CD4-positive, alpha-beta T cell (primary cell): Measurements from ENCODE around the gene UGGT2. TPM values are rescaled to one million over a fixed set of nuclear protein-coding genes. Genes with fewer than 3 reads are reported as not detected.

Source experiments
- ATAC-seq: fragments of 200-7000 bp; cut with Tn5 transposase; one replicate; pipeline ENCODE4 v1.10.0; 2022; ENCODE audit warnings: mild to moderate bottlenecking; ENCODE audit not compliant: poor library complexity
- CTCF ChIA-PET: fragments of 350-600 bp; sonication (Branson Sonifier 250); formaldehyde crosslinking; loops from one replicate; lab custom pipeline; 2021; ENCODE audit warnings: antibody characterized with exemption, inconsistent platforms; lab: Charles Lee
- POLR2A ChIA-PET: fragments of 350-600 bp; sonication (Branson Sonifier 250); formaldehyde crosslinking; loops from one replicate; lab custom pipeline; 2021; ENCODE audit warnings: antibody characterized with exemption, inconsistent platforms; lab: Charles Lee
- DNase-seq, 14 experiments: peaks; one replicate each; pipeline ENCODE4 v3.0.0-alpha.2; 2013 to 2020; ENCODE audit warnings: mixed read lengths in 2 of 14
- H3K27ac ChIP-seq, 2 donors: one replicate each; pipeline versions ENCODE4 v1.5.1 to v1.7.0; 2013; ENCODE audit warnings: low read length in 2 of 2, low read depth in 1 of 2, mild to moderate bottlenecking in 1 of 2
- H3K27me3 ChIP-seq, 2 experiments: 1 replicate in 1 of 2; 2 replicates in 1 of 2; pipeline versions ENCODE4 v1.6.1 to v1.7.0; 2013; ENCODE audit warnings: low read length in 2 of 2, control low read depth in 1 of 2, mild to moderate bottlenecking in 1 of 2, moderate library complexity in 1 of 2; ENCODE audit not compliant: insufficient read depth in 2 of 2, control insufficient read depth in 1 of 2
- H3K36me3 ChIP-seq: one replicate; pipeline ENCODE4 v1.6.1; 2013; ENCODE audit warnings: low read length, control low read depth; ENCODE audit not compliant: insufficient read depth
- H3K4me1 ChIP-seq: one replicate; pipeline ENCODE4 v1.6.1; 2013; ENCODE audit warnings: low read length, control low read depth; ENCODE audit not compliant: insufficient read depth
- H3K4me3 ChIP-seq: one replicate; pipeline ENCODE4 v1.5.1; 2013; ENCODE audit warnings: mild to moderate bottlenecking, low read length, moderate library complexity
- H3K9me3 ChIP-seq, 2 experiments: 1 replicate in 1 of 2; 2 replicates in 1 of 2; pipeline versions ENCODE4 v1.6.1 to v1.7.0; 2013; ENCODE audit warnings: low read length in 2 of 2, mild to moderate bottlenecking in 2 of 2, control low read depth in 1 of 2, moderate library complexity in 1 of 2; ENCODE audit not compliant: control insufficient read depth in 1 of 2, insufficient read depth in 1 of 2
- H3K27ac Mint-ChIP-seq: one replicate; pipeline ENCODE4 v1.8.0; 2020; ENCODE audit warnings: mixed read lengths
- H3K27me3 Mint-ChIP-seq: one replicate; pipeline ENCODE4 v1.8.0; 2021; ENCODE audit warnings: mixed read lengths
- H3K36me3 Mint-ChIP-seq: one replicate; pipeline ENCODE4 v1.8.0; 2021; ENCODE audit warnings: low read depth, mixed read lengths
- H3K4me1 Mint-ChIP-seq: one replicate; pipeline ENCODE4 v1.8.0; 2021; ENCODE audit warnings: low read depth, mixed read lengths
- H3K4me3 Mint-ChIP-seq: one replicate; pipeline ENCODE4 v1.8.0; 2020; ENCODE audit warnings: mild to moderate bottlenecking, mixed read lengths
- H3K9me3 Mint-ChIP-seq: one replicate; pipeline ENCODE4 v1.8.0; 2020; ENCODE audit warnings: mixed read lengths
- CTCF ChIP-seq: fragments of 200-600 bp; IDR thresholded peaks from one replicate; pipeline ENCODE4 v1.8.0; 2022; ENCODE audit warnings: antibody characterized with exemption, mild to moderate bottlenecking
- intact Hi-C, 2 experiments: fragments of 100-400 bp; cut with DNase I in 1 of 2; cut with micrococcal nuclease in 1 of 2; formaldehyde crosslinking; loops; one replicate each; pipeline versions ENCODE4 v1.15.1 to v1.9.0; 2023 to 2025; cut with DNase I, micrococcal nuclease
- total RNA-seq, 174 experiments: library from RNA in 2 of 174; stranded (reverse) in 2 of 174; gene quantifications; one replicate each; pipeline ENCODE4 v1.2.3 and lab custom pipeline; 2021 to 2026

UGGT2 gene
- total RNA-seq, 2 experiments from 2014 or later = 0.38 TPM; not detected in 1

DNA sequence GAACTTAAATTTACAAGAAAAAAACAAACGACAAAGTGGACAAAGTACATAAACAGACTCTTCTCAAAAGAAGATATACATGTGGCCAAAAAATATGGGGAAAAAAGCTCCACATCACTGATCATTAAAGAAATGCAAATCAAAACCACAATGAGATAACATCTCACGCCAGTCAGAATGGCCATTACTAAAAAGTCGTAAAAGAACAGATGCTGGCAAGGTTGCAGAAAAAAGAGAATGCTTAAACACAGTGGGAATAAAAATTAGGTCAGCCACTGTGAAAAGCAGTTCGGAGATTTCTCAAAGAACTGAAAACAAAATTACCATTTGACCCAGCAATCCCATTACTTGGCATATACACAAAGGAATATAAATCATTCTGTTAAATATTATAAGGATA is 132.7 kb downstream of the UGGT2 start:
- no peaks in the 10 kb centered on the region for H3K4me1 ChIP-seq

DNA sequence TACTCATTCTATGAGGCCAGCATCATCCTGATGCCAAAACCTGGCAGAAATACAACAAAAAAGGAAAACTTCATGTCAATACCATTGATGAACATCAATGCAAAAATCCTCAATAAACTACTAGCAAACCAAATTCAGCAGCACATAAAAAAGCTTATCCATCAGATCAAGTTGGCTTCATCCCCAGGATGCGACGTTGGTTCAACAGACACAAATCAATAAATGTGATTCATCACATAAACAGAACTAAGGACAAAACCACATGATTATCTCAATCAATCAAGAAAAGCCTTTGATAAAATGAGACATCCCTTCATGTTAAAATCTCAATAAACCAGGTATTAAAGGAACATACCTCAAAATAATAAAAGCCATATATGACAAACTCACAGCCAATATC is 134.3 kb downstream of the UGGT2 start:
- Histone ChIP-seq H3K4me1 (no peaks in the 10 kb centered on the region), H3K27ac (no peak overlapping the region), H3K36me3 (no peaks in the 10 kb centered on the region), H3K4me3 (no peak overlapping the region), H3K9me3 (peaks cover 0 to 6% of the 10 kb centered on the region in 2 experiments), H3K27me3 (no peaks in the 10 kb centered on the region)
- intact Hi-C loops = no loop called here
- TF ChIP-seq CTCF = no peak
- Mint-ChIP-seq H3K27ac (no peak overlapping the region), H3K4me1 (no peaks in the 10 kb centered on the region), H3K27me3 (no peaks in the 10 kb centered on the region), H3K4me3 (no peak overlapping the region), H3K9me3 (peaks cover 4% of the 10 kb centered on the region), H3K36me3 (no peaks in the 10 kb centered on the region)
- POLR2A ChIA-PET = no interaction called here
- DNase-seq (no peak), ATAC-seq (no peak)
- CTCF ChIA-PET = no interaction called here

More for the DNA sequence above, 132.7 kb downstream of the UGGT2 start:
- no peaks in the 10 kb centered on the region for H3K4me1 Mint-ChIP-seq
- H3K9me3 ChIP-seq = peaks cover 0 to 5% of the 10 kb centered on the region in 2 experiments
- ChIA-PET CTCF (no interaction called here), POLR2A (interaction anchor here (0.7 kb wide), 1 partner anchor 496 kb away, joined by 3 read pairs; no protein-coding TSS in a partner anchor)
- H3K4me3 Mint-ChIP-seq = no peak overlapping the region
- peaks cover 4% of the 10 kb centered on the region for H3K9me3 Mint-ChIP-seq
- ATAC-seq (no peak), DNase-seq (no peak)
- no peaks in the 10 kb centered on the region for H3K36me3 Mint-ChIP-seq
- no peaks in the 10 kb centered on the region for H3K27me3 ChIP-seq
- intact Hi-C loops = no loop called here
- no peaks in the 10 kb centered on the region for H3K27me3 Mint-ChIP-seq
- no peak for TF ChIP-seq CTCF
- no peak overlapping the region for H3K27ac Mint-ChIP-seq
- H3K4me3 ChIP-seq = no peak overlapping the region
- H3K36me3 ChIP-seq = no peaks in the 10 kb centered on the region
- H3K27ac ChIP-seq = no peak overlapping the region

GRCh38 chr13:95914991-95915501 is 138.2 kb downstream of the UGGT2 start:
- Histone ChIP-seq H3K27me3 (no peaks in the 10 kb centered on the region), H3K27ac (no peak overlapping the region), H3K4me1 (no peaks in the 10 kb centered on the region), H3K9me3 (peaks cover 0 to 6% of the 10 kb centered on the region in 2 experiments), H3K4me3 (no peak overlapping the region), H3K36me3 (no peaks in the 10 kb centered on the region)
- ATAC-seq = no peak
- no peak overlapping the region for H3K4me3 Mint-ChIP-seq
- H3K36me3 Mint-ChIP-seq = no peaks in the 10 kb centered on the region
- H3K4me1 Mint-ChIP-seq = no peaks in the 10 kb centered on the region
- no peaks in the 10 kb centered on the region for H3K27me3 Mint-ChIP-seq
- intact Hi-C loops = no loop called here
- no peak for DNase-seq
- ChIA-PET CTCF (no interaction called here), POLR2A (no interaction called here)
- H3K9me3 Mint-ChIP-seq = peaks cover 13% of the 10 kb centered on the region
- no peak overlapping the region for H3K27ac Mint-ChIP-seq
- TF ChIP-seq CTCF = no peak
